Stimulated activated CD4-positive, alpha-beta T cell treated with anti-CD3 and anti-CD28 coated beads, Interleukin-1b, Interleukin-23, amount 100 ng/mL, for 24 hours (primary cell): ENCODE measurements around the gene ASTN2.

ENCODE experiments used
- DNase-seq, 4 experiments: peaks; one replicate each; pipeline ENCODE4 v3.0.0-alpha.2; 2020; ENCODE audit warnings: low read depth in 4 of 4, low spot score in 1 of 4

Gene ASTN2

GRCh38 chr9:117414906-117415331 lies at the start of gene ASTN2:
Gene ASTN2 (minus strand): TSS chr9:117415057. CDS start chr9:117414938, 119 bp downstream.
- no peak for DNase-seq

- DNase-seq, result no peak
These were observed 48.0 kb upstream of the ASTN2 start for GRCh38 chr9:117462861-117463260.

DNA sequence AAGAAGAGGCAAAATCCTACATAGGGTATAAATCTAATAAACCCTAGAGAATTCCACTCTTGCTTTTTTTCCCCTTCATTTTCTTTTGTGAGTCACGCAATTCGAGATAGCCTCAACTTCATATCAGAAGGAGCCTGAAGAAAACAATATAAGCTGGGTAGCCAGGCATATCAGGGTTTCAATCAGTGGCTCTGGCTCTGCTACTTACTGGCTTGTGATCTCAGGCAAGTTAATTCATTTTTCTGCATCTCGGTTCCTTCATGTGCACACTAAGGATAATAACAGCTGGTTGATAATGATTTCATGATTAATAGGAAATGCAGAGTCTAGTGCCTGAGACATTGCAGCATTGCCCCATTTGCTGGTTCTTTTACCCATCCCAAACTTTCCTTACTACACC lies 46.5 kb upstream of the ASTN2 start:
- DNase-seq, result no peak

DNA sequence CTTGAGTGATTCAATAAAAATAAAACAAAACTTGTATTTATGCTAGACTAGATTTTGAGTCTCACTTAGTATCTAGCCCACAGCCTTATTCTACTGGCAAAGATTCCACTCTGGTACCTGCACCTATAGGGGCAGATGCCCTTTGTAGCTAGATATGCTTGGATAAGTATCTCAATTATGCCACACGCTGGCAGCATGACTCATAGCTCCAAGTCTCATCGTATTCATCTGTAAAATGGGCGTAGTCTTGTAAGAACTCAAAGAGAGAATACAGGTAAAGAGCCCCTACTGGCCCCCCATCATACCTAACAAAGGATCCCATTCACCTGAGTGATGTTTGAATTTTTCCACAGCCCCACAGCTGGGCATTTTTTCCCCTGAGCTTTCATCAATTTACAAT lies 45.9 kb upstream of the ASTN2 start:
- DNase-seq, result no peak

- DNase-seq, result no peak
These were observed 45.1 kb upstream of the ASTN2 start for GRCh38 chr9:117459913-117460312.

DNA sequence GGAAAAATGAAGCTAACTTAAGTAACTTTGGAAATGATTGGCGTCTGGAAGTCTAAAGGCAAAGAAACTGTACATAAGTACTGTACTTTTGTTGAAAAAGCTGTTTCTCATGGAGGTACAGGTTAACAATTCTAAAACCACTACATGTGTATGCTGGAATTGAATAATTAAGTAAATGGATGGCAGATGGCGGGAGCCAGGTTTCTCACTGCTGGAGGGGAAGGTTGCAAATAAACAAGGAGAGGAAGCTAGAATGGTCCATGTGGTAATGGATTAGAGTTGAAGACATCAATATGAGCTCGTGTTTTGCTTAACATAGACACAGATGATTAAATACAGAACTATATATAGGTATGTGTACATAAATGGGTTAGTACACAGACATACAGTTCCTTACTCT lies 43.2 kb upstream of the ASTN2 start:
- DNase-seq, result no peak

DNA sequence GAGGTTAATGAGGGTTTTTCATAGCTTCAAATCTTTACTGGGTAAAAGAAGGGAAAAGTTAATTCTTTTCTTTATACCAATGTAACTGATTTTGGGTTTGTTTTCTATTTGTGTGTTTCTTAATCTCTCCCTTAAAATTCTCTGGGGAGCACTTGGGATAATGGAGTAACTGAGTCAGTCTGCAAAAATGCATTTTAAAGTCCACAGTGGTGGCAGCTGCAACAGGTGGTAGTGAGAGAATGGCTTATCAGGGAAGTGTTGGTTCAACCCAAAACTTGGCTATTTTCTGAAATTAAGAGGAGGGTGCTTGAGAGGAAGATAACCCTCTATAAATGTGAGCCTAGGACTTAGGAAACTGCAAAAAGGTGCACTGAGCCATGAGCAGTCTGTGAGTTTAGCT lies 39.9 kb upstream of the ASTN2 start:
- no peak for DNase-seq

DNA sequence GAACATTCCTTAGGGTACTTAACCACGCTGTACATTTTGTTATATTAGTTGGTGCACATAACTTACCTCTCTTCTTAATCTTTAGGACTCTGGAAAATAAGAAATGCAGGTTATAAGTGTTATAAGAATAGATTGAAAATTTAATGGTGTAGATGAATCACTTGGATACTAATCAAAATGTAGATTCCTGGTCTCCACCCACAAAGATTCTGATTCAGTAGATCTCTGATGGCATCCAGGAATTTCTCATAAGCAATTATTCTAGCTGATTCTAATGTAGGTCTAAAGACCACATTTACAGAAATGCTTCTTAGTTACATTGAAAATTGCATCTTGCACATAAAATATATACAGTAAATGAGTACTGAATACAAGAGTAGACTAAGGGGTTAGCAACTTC lies 38.9 kb upstream of the ASTN2 start:
- no peak for DNase-seq

GRCh38 chr9:117451311-117451710 lies 36.5 kb upstream of the ASTN2 start:
- DNase-seq, result no peak

GRCh38 chr9:117448066-117448465 lies 33.2 kb upstream of the ASTN2 start:
- no peak for DNase-seq

- no peak for DNase-seq
These were observed 30.8 kb upstream of the ASTN2 start for GRCh38 chr9:117445631-117446030.

- DNase-seq, result no peak
These were observed 29.6 kb upstream of the ASTN2 start for GRCh38 chr9:117444501-117444900.

DNA sequence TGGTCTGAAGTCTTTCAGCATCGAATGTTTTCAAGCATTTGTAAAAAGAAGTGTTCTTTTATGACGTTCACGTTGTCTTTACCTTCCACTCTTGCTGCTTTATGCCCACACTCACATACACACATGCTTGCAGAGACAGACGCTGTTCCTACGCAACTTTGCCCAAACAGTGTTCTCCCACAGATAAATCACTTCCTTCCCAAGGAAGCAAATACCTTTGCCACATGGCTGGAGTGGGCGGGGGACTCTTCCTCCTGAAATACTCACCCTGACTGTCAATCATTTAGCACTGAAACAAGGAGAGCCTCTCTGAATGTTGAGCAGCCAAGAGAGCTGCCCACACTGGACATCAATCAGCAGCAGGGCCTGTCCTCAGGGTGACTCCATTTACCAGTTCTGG lies 22.4 kb upstream of the ASTN2 start:
- DNase-seq, result no peak

DNA sequence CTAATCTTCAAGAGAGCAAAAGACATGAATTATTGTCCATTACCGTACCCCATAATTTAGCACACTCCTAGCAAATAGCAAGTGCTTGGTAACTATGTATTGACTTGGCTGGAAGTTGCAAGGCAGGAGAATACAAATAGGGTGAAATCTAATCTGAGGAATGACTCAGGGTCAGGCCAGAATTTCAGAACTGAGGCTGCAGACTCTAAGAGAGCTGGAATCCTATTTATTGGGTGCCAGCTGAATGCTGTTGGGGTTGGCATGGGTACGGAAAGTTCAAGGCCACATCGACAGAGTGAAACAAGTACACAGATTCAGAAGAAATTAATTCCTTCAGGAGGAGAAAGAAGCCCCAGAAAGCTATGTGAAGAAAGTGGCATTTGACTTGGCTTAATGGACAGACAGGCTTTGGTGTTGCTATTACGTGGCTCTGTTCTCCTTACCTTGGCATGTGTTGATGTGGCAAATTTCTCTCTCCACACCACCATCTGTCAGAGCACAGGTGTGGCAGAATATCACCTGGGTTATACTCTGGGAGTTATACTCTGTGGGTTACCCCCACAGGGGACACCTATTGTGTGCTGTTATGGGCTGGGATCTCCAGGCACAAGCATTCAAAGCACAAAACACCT lies 20.9 kb upstream of the ASTN2 start:
- no peak for DNase-seq

GRCh38 chr9:117434566-117434965 lies 19.7 kb upstream of the ASTN2 start:
- no peak for DNase-seq

DNA sequence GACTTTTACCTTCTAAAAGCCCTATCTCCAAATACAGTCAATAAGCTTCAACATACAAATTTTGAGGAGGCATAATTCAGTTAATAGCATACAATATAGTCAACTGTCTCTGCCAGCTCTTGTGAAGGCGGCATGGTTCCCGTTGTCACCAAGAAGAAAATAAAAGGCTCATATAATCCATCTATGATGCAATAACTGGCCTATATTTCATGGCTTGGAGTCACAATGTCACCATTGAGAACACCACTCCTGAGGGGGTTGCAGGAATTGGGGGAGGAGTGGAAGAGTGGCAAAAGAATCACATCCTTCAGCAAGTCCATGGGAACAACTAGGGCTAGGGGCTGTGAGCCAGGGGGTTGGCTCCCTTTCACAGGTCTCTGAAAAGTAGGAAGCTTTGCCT lies 16.0 kb upstream of the ASTN2 start:
- DNase-seq, result no peak

- DNase-seq, result no peak
These were observed 12.6 kb upstream of the ASTN2 start for GRCh38 chr9:117427357-117427913.

DNA sequence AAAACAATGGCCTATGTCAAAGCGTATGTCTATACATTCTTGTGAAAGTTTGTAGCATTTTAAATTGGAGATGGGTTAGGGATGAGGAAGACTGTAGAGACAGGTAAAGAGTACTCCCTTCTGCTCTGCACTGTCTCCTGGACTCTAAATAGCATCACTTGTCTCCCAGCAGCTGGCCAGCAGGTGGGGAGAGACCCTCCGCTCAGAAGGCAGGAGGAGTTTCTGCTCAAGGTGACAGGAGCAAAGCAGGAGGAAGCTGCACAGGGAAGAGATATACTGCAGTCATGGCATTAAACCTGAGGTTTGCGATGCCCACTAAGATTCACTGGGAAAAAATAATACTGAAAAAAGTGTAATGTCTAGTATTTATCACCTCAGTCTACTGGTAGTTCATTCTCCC lies 10.7 kb upstream of the ASTN2 start:
- DNase-seq, result no peak

GRCh38 chr9:117424291-117424690 lies 9.4 kb upstream of the ASTN2 start:
- no peak for DNase-seq

- DNase-seq, result no peak
These were observed 3.3 kb upstream of the ASTN2 start for GRCh38 chr9:117418111-117418510.

- DNase-seq, result no peak
These were observed 2.0 kb upstream of the ASTN2 start for GRCh38 chr9:117416856-117417255.

- DNase-seq, result no peak
These were observed 579 bp upstream of the ASTN2 start for GRCh38 chr9:117415358-117415914.
